22Rv1 (cell line): ENCODE measurements around the gene SPDL1.

ENCODE experiments used
- CTCF ChIP-seq: fragments of 450-650 bp; IDR thresholded peaks from 2 replicates; pipeline ENCODE4 v1.5.1; 2017; ENCODE audit warnings: mild to moderate bottlenecking
- ZFX ChIP-seq: fragments of 450-650 bp; IDR thresholded peaks from 2 replicates; pipeline ENCODE4 v1.6.1; 2017; ENCODE audit warnings: antibody characterized with exemption, borderline replicate concordance

GRCh38 chr5:169592937-169593650, 9.5 kb downstream of the SPDL1 start:
- no peak for TF ChIP-seq CTCF
- no peak for TF ChIP-seq ZFX
